Measurements from ENCODE around the gene KLC1.

DNA sequence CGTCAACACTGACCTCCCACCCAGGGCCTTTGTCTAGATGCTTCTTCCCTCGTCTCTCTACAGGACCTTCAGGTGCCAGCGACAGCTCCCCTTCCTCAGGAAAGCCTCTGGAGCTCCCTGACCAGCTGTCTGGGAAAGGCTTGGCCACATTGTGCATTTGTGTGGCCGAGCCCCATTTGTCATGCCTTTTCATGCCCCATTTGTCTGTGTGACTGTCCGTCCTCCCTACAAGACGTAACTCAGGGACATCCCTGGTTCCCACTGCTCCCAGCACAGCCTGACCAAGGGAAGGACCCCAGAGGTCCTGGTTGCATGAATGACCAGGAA lies 110.4 kb downstream of the KLC1 start:
- TF ChIP-seq, protein P1, sequence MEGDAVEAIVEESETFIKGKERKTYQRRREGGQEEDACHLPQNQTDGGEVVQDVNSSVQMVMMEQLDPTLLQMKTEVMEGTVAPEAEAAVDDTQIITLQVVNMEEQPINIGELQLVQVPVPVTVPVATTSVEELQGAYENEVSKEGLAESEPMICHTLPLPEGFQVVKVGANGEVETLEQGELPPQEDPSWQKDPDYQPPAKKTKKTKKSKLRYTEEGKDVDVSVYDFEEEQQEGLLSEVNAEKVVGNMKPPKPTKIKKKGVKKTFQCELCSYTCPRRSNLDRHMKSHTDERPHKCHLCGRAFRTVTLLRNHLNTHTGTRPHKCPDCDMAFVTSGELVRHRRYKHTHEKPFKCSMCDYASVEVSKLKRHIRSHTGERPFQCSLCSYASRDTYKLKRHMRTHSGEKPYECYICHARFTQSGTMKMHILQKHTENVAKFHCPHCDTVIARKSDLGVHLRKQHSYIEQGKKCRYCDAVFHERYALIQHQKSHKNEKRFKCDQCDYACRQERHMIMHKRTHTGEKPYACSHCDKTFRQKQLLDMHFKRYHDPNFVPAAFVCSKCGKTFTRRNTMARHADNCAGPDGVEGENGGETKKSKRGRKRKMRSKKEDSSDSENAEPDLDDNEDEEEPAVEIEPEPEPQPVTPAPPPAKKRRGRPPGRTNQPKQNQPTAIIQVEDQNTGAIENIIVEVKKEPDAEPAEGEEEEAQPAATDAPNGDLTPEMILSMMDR (IDR thresholded peaks at IDR 0.05): no peak
- TF ChIP-seq EP300 (IDR thresholded peaks at IDR 0.05) (no peak), POLR2A (IDR thresholded peaks at IDR 0.05) (no peak)
